GM12801 (cell line): ENCODE data around the gene RPL37A.

Experiments
- TF ChIP-seq, protein P1 (sequence below): IDR thresholded peaks from one replicate; pipeline ENCODE4 v1.5.1; 2011; ENCODE audit warnings: control low read depth; ENCODE audit not compliant: insufficient read length; ENCODE audit errors: extremely low read depth

The RPL37A gene

GRCh38 chr2:216467845-216468244 is 30.8 kb upstream of the RPL37A start:
- TF ChIP-seq, protein P1, sequence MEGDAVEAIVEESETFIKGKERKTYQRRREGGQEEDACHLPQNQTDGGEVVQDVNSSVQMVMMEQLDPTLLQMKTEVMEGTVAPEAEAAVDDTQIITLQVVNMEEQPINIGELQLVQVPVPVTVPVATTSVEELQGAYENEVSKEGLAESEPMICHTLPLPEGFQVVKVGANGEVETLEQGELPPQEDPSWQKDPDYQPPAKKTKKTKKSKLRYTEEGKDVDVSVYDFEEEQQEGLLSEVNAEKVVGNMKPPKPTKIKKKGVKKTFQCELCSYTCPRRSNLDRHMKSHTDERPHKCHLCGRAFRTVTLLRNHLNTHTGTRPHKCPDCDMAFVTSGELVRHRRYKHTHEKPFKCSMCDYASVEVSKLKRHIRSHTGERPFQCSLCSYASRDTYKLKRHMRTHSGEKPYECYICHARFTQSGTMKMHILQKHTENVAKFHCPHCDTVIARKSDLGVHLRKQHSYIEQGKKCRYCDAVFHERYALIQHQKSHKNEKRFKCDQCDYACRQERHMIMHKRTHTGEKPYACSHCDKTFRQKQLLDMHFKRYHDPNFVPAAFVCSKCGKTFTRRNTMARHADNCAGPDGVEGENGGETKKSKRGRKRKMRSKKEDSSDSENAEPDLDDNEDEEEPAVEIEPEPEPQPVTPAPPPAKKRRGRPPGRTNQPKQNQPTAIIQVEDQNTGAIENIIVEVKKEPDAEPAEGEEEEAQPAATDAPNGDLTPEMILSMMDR = no peak

DNA sequence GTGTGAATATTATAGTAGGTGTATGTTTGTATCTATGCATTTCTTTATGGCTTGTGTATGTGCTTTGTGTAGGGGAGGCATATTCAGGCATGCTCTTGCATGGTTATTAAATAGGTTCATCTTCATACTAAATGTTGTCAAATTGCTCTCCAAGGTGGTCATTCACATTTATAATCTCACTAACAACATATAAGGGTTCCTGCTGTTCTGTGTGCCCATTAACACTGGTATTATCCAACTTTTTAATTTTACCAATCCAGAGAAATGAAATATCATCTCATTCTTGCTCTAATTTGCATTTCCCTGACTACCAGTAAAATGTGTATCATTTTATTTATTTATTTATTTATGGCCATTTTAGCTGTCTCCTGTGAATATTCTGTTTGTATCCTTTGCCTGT is 29.0 kb upstream of the RPL37A start:
- TF ChIP-seq, protein P1 = no peak

DNA sequence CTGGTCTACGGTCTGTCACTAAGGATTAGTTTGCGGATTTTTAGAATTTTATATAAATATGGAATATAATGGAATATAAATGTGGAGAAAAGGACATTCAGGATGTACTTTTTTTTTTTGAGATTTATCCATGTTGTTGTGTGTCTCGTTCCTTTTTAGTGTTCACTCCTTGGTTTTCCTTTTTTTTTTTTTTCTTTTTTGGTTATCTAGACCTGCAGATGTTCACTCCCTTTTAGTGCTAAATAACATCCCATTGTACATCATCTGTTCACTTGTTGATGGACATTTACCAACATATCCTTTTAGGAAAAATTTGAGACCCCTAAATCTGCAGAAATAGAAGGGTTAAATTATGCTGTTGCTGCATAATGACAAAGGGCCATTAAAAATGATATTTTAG is 25.5 kb upstream of the RPL37A start:
- TF ChIP-seq, protein P1 = no peak

DNA sequence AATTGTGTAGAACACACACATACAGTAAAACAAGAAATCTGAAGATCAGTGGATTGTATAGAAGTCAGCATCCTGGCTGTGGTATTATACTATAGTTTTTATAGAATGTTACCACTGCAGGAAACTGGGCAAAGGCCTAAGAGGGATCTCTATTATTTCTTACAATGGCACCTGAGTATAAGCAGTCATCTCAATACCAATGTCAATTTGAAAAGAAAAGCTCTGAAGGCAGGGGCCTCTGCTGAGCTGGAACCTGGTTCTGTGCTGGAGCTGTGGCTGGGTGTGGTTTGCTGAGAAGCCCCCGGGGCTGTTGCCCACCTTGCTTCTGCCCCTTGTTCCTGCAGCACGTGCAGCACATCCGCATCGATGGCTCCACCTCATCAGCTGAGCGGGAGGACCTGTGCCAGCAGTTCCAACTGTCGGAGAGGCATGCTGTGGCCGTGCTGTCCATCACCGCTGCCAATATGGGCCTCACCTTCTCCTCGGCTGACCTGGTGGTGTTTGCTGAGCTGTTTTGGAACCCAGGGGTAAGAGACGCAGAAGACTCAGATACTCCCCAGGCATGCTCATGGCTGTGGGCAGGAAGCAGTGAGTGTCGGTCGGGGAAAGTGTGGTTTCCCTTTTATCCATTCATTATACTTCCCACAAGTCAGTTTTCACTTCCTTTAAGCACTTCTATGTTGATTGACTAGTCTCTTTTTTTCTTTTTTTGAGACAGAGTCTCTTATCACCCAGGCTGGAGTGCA is 23.5 kb upstream of the RPL37A start:
- TF ChIP-seq, protein P1 = no peak

GRCh38 chr2:216475767-216476166 is 22.9 kb upstream of the RPL37A start:
- TF ChIP-seq, protein P1 = no peak

DNA sequence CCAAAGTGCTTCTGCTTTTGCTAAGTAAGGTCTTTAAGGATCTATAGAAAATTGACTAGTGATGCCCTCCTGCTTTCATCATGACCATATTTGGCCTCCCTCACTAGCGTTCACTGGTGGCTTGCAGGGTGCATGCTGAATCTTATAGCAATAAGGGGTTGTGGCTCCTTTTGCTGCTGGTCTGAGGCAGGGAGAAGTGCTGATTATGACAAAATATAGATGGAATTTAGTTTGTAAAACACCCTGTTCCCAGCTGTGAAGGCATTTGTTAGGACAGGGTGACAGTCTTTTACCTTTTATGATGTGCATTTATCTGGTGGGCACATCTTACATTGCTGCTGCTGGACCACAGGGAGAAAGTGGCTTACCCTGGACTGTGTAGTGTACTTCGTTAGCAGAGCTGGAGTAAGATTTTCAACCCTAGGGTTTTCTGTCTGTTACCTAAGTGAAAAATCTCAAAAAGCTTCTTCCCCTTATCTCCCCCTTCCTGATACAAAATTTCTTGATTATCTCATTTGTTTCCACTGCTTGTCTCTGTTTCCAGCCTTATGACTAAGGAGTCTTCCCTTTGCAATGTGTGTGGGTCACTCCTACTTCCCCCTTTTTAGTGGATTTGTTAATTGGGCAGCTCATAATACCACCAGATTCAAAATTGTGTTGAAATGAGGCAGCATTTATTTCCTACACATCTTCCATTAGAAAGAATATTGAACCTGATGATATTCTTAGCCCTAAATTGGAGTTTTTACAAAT is 21.2 kb upstream of the RPL37A start:
- TF ChIP-seq, protein P1 = no peak

GRCh38 chr2:216478151-216478550 is 20.5 kb upstream of the RPL37A start:
- TF ChIP-seq, protein P1 = no peak
